HG03066 (cell line): Measurements from ENCODE around the gene RBP5.

Source experiments
- ATAC-seq: cut with Tn5 transposase; IDR thresholded peaks from one replicate; pipeline ENCODE4 v1.9.1; 2021; ENCODE audit warnings: low read depth; ENCODE audit not compliant: unreplicated experiment

Gene RBP5

GRCh38 chr12:7103837-7104584 is 24.7 kb downstream of the RBP5 start:
- no peak for ATAC-seq

GRCh38 chr12:7102582-7102981 is 26.1 kb downstream of the RBP5 start:
- no peak for ATAC-seq

GRCh38 chr12:7101694-7102131 is 27.0 kb downstream of the RBP5 start:
- no peak for ATAC-seq

GRCh38 chr12:7101047-7101693 is 27.5 kb downstream of the RBP5 start:
- ATAC-seq = no peak

- ATAC-seq = no peak
Observed at GRCh38 chr12:7100239-7100638, 28.4 kb downstream of the RBP5 start.

- ATAC-seq = no peak
Observed at GRCh38 chr12:7099290-7099996, 29.2 kb downstream of the RBP5 start.

GRCh38 chr12:7096979-7097378 is 31.7 kb downstream of the RBP5 start:
- no peak for ATAC-seq

- ATAC-seq = no peak
Observed at GRCh38 chr12:7096006-7096932, 32.4 kb downstream of the RBP5 start.

- ATAC-seq = no peak
Observed at GRCh38 chr12:7093892-7094291, 34.8 kb downstream of the RBP5 start.

- ATAC-seq = no peak
Observed at GRCh38 chr12:7093486-7093885, 35.2 kb downstream of the RBP5 start.

GRCh38 chr12:7092986-7093460 is 35.7 kb downstream of the RBP5 start:
- ATAC-seq = no peak

GRCh38 chr12:7092229-7092985 is 36.3 kb downstream of the RBP5 start, which contains the start of gene C1R:
Gene C1R (minus strand): TSS chr12:7092445. CDS start chr12:7092388, 57 bp downstream.
- no peak for ATAC-seq

GRCh38 chr12:7091660-7092228 is 36.9 kb downstream of the RBP5 start:
- ATAC-seq = no peak

GRCh38 chr12:7091171-7091570 is 37.5 kb downstream of the RBP5 start:
- no peak for ATAC-seq

GRCh38 chr12:7090222-7090998 is 38.3 kb downstream of the RBP5 start:
- ATAC-seq = no peak

- ATAC-seq = no peak
Observed at GRCh38 chr12:7089196-7089871, 39.4 kb downstream of the RBP5 start.

GRCh38 chr12:7083125-7083524 is 45.6 kb downstream of the RBP5 start:
- no peak for ATAC-seq

- ATAC-seq = no peak
Observed at GRCh38 chr12:7081037-7081436, 47.7 kb downstream of the RBP5 start.
